ENCODE results near the gene ROM1. TPM values are rescaled to one million over a fixed set of nuclear protein-coding genes. Genes with fewer than 3 reads are reported as not detected.

Gene ROM1
- total RNA-seq, 2 donors from 2014 or later: 3.2 to 3.6 TPM

- intact Hi-C loops (cut with DNase I): no loop called here
- Histone ChIP-seq H3K36me3 (no peaks in the 10 kb centered on the region), H3K4me1 (no peaks in the 10 kb centered on the region), H3K9me3 (no peaks in the 10 kb centered on the region), H3K27ac (no peak overlapping the region), H3K27me3 (no peaks in the 10 kb centered on the region), H3K9ac (ENCODE audit: low read depth in 2 of 2, low read length in 2 of 2) (no peak overlapping the region), H3K4me3 (no peak overlapping the region)
- TF ChIP-seq CTCF (IDR thresholded peaks at IDR 0.05): no peak
- DNase-seq: no peak
These were observed 7.6 kb upstream of the ROM1 start for GRCh38 chr11:62605467-62605866.

- TF ChIP-seq CTCF (IDR thresholded peaks at IDR 0.05): no peak
- Histone ChIP-seq H3K4me1 (peaks cover under 1% of the 10 kb centered on the region), H3K9me3 (no peaks in the 10 kb centered on the region), H3K36me3 (no peaks in the 10 kb centered on the region), H3K27me3 (no peaks in the 10 kb centered on the region), H3K9ac (ENCODE audit: low read depth in 2 of 2, low read length in 2 of 2) (no peak overlapping the region), H3K4me3 (no peak overlapping the region), H3K27ac (no peak overlapping the region)
- intact Hi-C loops (cut with DNase I): no loop called here
- no peak for DNase-seq
These were observed 7.2 kb upstream of the ROM1 start for GRCh38 chr11:62605902-62606301.

- H3K27ac ChIP-seq: no peak overlapping the region
- no peaks in the 10 kb centered on the region for H3K9me3 ChIP-seq
- intact Hi-C loops (cut with DNase I): no loop called here
- H3K4me1 ChIP-seq: peaks cover 6% of the 10 kb centered on the region
- no peak for TF ChIP-seq CTCF (IDR thresholded peaks at IDR 0.05)
- DNase-seq: no peak
- H3K36me3 ChIP-seq: no peaks in the 10 kb centered on the region
- H3K9ac ChIP-seq (ENCODE audit: low read depth in 2 of 2, low read length in 2 of 2): no peak overlapping the region
- H3K4me3 ChIP-seq: no peak overlapping the region
- H3K27me3 ChIP-seq: no peaks in the 10 kb centered on the region
These were observed 5.3 kb upstream of the ROM1 start for GRCh38 chr11:62607714-62608113.

DNA sequence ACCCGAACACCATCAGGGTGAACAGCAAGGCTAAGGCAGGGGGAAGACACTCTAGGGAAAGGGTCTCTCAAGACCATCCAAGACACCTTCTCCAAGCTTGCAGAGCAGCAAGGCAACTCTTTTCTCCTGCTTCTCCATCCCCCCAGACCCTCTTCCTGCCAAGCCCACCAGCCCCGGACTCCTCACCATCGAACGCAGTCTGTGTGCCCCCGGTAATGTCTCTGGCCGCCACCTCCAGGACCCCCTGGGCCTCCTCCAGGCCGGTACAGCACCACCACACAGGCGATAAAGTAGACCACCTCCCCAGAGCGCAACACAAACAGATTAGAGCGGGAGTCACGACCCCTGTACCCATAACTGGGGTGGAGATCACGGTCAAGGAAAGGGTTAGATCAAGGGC lies 4.3 kb upstream of the ROM1 start:
- intact Hi-C loops (cut with DNase I): no loop called here
- TF ChIP-seq CTCF (IDR thresholded peaks at IDR 0.05): no peak
- H3K4me1 ChIP-seq: peaks cover 6% of the 10 kb centered on the region
- no peaks in the 10 kb centered on the region for H3K9me3 ChIP-seq
- no peaks in the 10 kb centered on the region for H3K36me3 ChIP-seq
- no peak for DNase-seq
- H3K27ac ChIP-seq: no peak overlapping the region
- no peaks in the 10 kb centered on the region for H3K27me3 ChIP-seq
- H3K9ac ChIP-seq (ENCODE audit: low read depth in 2 of 2, low read length in 2 of 2): no peak overlapping the region
- H3K4me3 ChIP-seq: no peak overlapping the region

- Histone ChIP-seq H3K4me1 (peaks cover 6% of the 10 kb centered on the region), H3K27ac (no peak overlapping the region), H3K9me3 (no peaks in the 10 kb centered on the region), H3K27me3 (no peaks in the 10 kb centered on the region), H3K36me3 (no peaks in the 10 kb centered on the region), H3K4me3 (no peak overlapping the region), H3K9ac (ENCODE audit: low read depth in 2 of 2, low read length in 2 of 2) (peak overlapping the region in 1 of 2 donors; percentile 9)
- intact Hi-C loops (cut with DNase I): no loop called here
- DNase-seq: no peak
- no peak for TF ChIP-seq CTCF (IDR thresholded peaks at IDR 0.05)
These were observed 2.7 kb upstream of the ROM1 start for GRCh38 chr11:62610403-62610802.

Measured in colonic mucosa (tissue), 4 donors.